HEK293T (cell line): ENCODE results near the gene TSPAN18.
A peak's percentile ranks its signal among the peaks of the same experiment; 100 is the strongest.

Experiments
- CTCF ChIA-PET: fragments of 350-600 bp; formaldehyde crosslinking; extraction: SDS; loops from one replicate; lab custom pipeline; 2021; ENCODE audit warnings: antibody characterized with exemption, inconsistent platforms; lab: Yijun Ruan, JAX
- POLR2A ChIA-PET: fragments of 350-600 bp; formaldehyde crosslinking; extraction: SDS; loops from one replicate; lab custom pipeline; 2020; ENCODE audit warnings: antibody characterized with exemption, inconsistent platforms; lab: Yijun Ruan, JAX
- DNase-seq: peaks from one replicate; pipeline ENCODE4 v3.0.0; 2012; ENCODE audit warnings: mixed read lengths; ENCODE audit errors: extremely low spot score
- ARNT ChIP-seq: fragments of 450-650 bp; IDR thresholded peaks from 2 replicates; pipeline ENCODE4 v1.6.1; 2017; ENCODE audit warnings: mild to moderate bottlenecking
- BHLHE40 ChIP-seq: fragments of 450-650 bp; IDR thresholded peaks from 2 replicates; pipeline ENCODE4 v1.6.1; 2016; ENCODE audit warnings: mild to moderate bottlenecking, moderate library complexity, borderline replicate concordance
- CTBP1 ChIP-seq: fragments of 450-650 bp; IDR thresholded peaks from 2 replicates; pipeline ENCODE4 v1.6.1; 2016; ENCODE audit warnings: borderline replicate concordance
- ELF4 ChIP-seq: fragments of 450-650 bp; IDR thresholded peaks from 2 replicates; pipeline ENCODE4 v1.6.1; 2017; ENCODE audit warnings: antibody characterized with exemption
- FOXA1 ChIP-seq: fragments of 450-650 bp; IDR thresholded peaks from 2 replicates; pipeline ENCODE4 v1.6.1; 2016; ENCODE audit warnings: mild to moderate bottlenecking
- FOXK2 ChIP-seq: fragments of 450-650 bp; IDR thresholded peaks from 2 replicates; pipeline ENCODE4 v1.6.1; 2016; ENCODE audit warnings: mild to moderate bottlenecking
- FOXM1 ChIP-seq: fragments of 450-650 bp; IDR thresholded peaks from 2 replicates; pipeline ENCODE4 v1.6.1; 2017; ENCODE audit warnings: mild to moderate bottlenecking, borderline replicate concordance
- HDGF ChIP-seq: fragments of 450-650 bp; IDR thresholded peaks from 2 replicates; pipeline ENCODE4 v1.6.1; 2017; ENCODE audit warnings: antibody characterized with exemption, borderline replicate concordance
- L3MBTL2 ChIP-seq: fragments of 450-650 bp; conservative IDR thresholded peaks from 2 replicates; pipeline ENCODE4 v1.6.1; 2016; ENCODE audit warnings: mild to moderate bottlenecking
- LEF1 ChIP-seq: fragments of 450-650 bp; IDR thresholded peaks from 2 replicates; pipeline ENCODE4 v1.6.1; 2017; ENCODE audit warnings: mild to moderate bottlenecking, borderline replicate concordance
- NFRKB ChIP-seq: fragments of 450-650 bp; IDR thresholded peaks from 2 replicates; pipeline ENCODE4 v1.6.1; 2016; ENCODE audit warnings: mild to moderate bottlenecking, moderate library complexity
- PKNOX1 ChIP-seq: fragments of 450-650 bp; IDR thresholded peaks from 2 replicates; pipeline ENCODE4 v1.6.1; 2016
- SP1 ChIP-seq: fragments of 450-650 bp; IDR thresholded peaks from 2 replicates; pipeline ENCODE4 v1.6.1; 2017
- SUZ12 ChIP-seq: fragments of 450-650 bp; IDR thresholded peaks from 2 replicates; pipeline ENCODE4 v1.6.1; 2016; ENCODE audit warnings: mild to moderate bottlenecking
- TARDBP ChIP-seq: fragments of 450-650 bp; IDR thresholded peaks from 2 replicates; pipeline ENCODE4 v1.6.1; 2016
- ZNF384 ChIP-seq: fragments of 450-650 bp; IDR thresholded peaks from 2 replicates; pipeline ENCODE4 v1.6.1; 2016

TSPAN18 gene, protein sequence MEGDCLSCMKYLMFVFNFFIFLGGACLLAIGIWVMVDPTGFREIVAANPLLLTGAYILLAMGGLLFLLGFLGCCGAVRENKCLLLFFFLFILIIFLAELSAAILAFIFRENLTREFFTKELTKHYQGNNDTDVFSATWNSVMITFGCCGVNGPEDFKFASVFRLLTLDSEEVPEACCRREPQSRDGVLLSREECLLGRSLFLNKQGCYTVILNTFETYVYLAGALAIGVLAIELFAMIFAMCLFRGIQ

GRCh38 chr11:44726283-44727113 lies at the start of gene TSPAN18:
Gene TSPAN18, plus strand, starts transcription at chr11:44726962. Its CDS starts 179,455 bp downstream, at chr11:44906417.
- POLR2A ChIA-PET, result no interaction called here
- peak; percentile 64 for DNase-seq
- CTCF ChIA-PET, result interaction anchor here (0.5 kb wide), 1 partner anchor 45 kb away, joined by 3 read pairs; no protein-coding TSS in a partner anchor
- no peak for TF ChIP-seq NFRKB
- no peak for TF ChIP-seq LEF1
- TF ChIP-seq BHLHE40, result no peak
- no peak for TF ChIP-seq FOXK2
- no peak for TF ChIP-seq ZNF384
- no peak for TF ChIP-seq ELF4
- no peak for TF ChIP-seq ARNT
- TF ChIP-seq FOXA1, result no peak
- no peak for TF ChIP-seq SUZ12
- TF ChIP-seq HDGF, result no peak
- no peak for TF ChIP-seq TARDBP
- TF ChIP-seq L3MBTL2, result no peak
- TF ChIP-seq FOXM1, result no peak
- no peak for TF ChIP-seq SP1
- TF ChIP-seq PKNOX1, result no peak
- TF ChIP-seq CTBP1, result no peak

GRCh38 chr11:44680982-44681597 lies 45.7 kb upstream of the TSPAN18 start:
- ChIA-PET POLR2A (no interaction called here), CTCF (no interaction called here)
- TF ChIP-seq ZNF384 (no peak), LEF1 (no peak), FOXM1 (no peak), ARNT (no peak), NFRKB (no peak), HDGF (no peak), TARDBP (no peak), SP1 (no peak), PKNOX1 (no peak)
- no peak for DNase-seq

DNA sequence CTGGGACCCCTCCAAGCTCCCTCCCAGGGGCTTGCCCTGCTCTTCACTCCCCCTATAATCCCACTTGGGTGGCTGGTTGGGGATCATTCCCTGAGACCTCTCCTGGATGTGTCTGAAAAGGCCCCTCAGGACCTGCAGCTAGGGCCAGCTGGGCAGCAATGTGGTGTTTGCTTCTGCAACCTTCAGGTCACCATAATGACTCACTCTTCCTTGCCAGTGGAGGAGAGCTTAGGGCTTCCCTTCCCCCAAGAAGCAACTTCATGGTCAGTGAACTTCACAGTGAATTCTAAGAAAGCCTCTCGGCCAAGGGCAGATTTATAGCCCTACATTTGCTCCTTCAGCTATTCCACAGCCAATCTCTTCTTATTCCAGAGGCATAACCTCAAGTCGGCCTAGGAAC lies 45.1 kb upstream of the TSPAN18 start:
- CTCF ChIA-PET, result no interaction called here
- POLR2A ChIA-PET, result no interaction called here
- no peak for DNase-seq
- TF ChIP-seq FOXM1 (no peak), CTBP1 (no peak), TARDBP (no peak), HDGF (no peak), ARNT (no peak), ELF4 (no peak), PKNOX1 (no peak), BHLHE40 (no peak), SUZ12 (no peak)

- CTCF ChIA-PET, result no interaction called here
- POLR2A ChIA-PET, result no interaction called here
- TF ChIP-seq ZNF384 (no peak), PKNOX1 (no peak), CTBP1 (no peak), L3MBTL2 (no peak), HDGF (no peak), BHLHE40 (no peak), FOXA1 (no peak), FOXM1 (no peak), TARDBP (no peak), FOXK2 (no peak), NFRKB (no peak), ARNT (no peak), SP1 (no peak), SUZ12 (no peak), ELF4 (no peak), LEF1 (no peak)
- DNase-seq, result no peak
These were observed 41.9 kb upstream of the TSPAN18 start for GRCh38 chr11:44684859-44685281.

DNA sequence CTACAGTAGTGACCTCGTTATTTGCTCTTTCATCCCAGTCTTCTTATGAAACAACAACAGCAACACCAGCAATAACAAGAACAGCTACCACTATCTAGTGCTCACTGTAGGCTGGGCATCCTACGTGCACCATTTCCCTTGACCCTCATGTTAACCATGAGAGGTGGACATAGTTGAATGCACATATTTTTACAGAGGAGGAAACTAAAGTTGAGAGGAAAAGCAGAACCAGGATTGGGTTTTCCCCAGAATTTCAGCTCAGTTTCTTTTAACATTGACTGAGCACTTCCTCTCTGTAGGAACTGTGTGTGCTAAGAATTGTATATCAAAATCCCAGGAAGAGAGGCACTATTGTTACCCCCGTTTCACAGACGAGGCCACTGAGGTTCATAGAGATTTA lies 39.4 kb upstream of the TSPAN18 start:
- TF ChIP-seq TARDBP, result no peak
- TF ChIP-seq SUZ12, result no peak
- TF ChIP-seq NFRKB, result no peak
- no peak for TF ChIP-seq L3MBTL2
- no peak for TF ChIP-seq FOXK2
- TF ChIP-seq FOXA1, result no peak
- no peak for TF ChIP-seq ZNF384
- no peak for TF ChIP-seq FOXM1
- no peak for TF ChIP-seq SP1
- no peak for TF ChIP-seq PKNOX1
- no peak for TF ChIP-seq HDGF
- ChIA-PET CTCF (no interaction called here), POLR2A (no interaction called here)
- no peak for DNase-seq
